K562 (cell line): Measurements from ENCODE around the gene EXOSC1. TPM values are rescaled to one million over a fixed set of nuclear protein-coding genes. Genes with fewer than 3 reads are reported as not detected.
A peak's percentile ranks its signal among the peaks of the same experiment; 100 is the strongest.

Source experiments
- ATF7 ChIP-seq: fragments of 450-650 bp; IDR thresholded peaks from 2 replicates; pipeline ENCODE4 v1.7.1; 2014; ENCODE audit warnings: mild to moderate bottlenecking, moderate library complexity
- CBX1 ChIP-seq: sonication (generic); IDR thresholded peaks from 2 replicates; pipeline ENCODE4 v1.6.1; 2016; ENCODE audit warnings: antibody characterized with exemption, low read depth, mild to moderate bottlenecking
- HDAC2 ChIP-seq: fragments of 450-650 bp; IDR thresholded peaks from 2 replicates; pipeline ENCODE4 v1.6.1; 2016; ENCODE audit warnings: mild to moderate bottlenecking
- JUNB ChIP-seq: fragments of 450-650 bp; formaldehyde crosslinking; conservative IDR thresholded peaks from 2 replicates; pipeline ENCODE4 v1.4.0; 2020; ENCODE audit warnings: mild to moderate bottlenecking
- LEF1 ChIP-seq: fragments of 450-650 bp; IDR thresholded peaks from 2 replicates; pipeline ENCODE4 v1.6.1; 2016; ENCODE audit warnings: mild to moderate bottlenecking
- MYNN ChIP-seq, 2 experiments: sonication (generic); formaldehyde crosslinking in 1 of 2; IDR thresholded peaks; 2 replicates each; pipeline versions ENCODE4 v1.5.0 to v1.6.1; 2016 to 2020; ENCODE audit warnings: antibody characterized with exemption in 1 of 2, missing genetic modification reagents in 1 of 2
- NFATC3 ChIP-seq: fragments of 450-650 bp; IDR thresholded peaks from 2 replicates; pipeline ENCODE4 v1.6.1; 2017; ENCODE audit warnings: mild to moderate bottlenecking
- SIX5 ChIP-seq, 2 experiments: IDR thresholded peaks; 2 replicates each; pipeline ENCODE4 v1.6.1; 2011; ENCODE audit warnings: low read length in 2 of 2, borderline replicate concordance in 1 of 2, low read depth in 1 of 2, mild to moderate bottlenecking in 1 of 2, moderate library complexity in 1 of 2; ENCODE audit not compliant: insufficient read depth in 1 of 2
- SMAD2 ChIP-seq: fragments of 150-350 bp; IDR thresholded peaks from 2 replicates; pipeline ENCODE4 v1.6.1; 2014; ENCODE audit warnings: low read depth, mild to moderate bottlenecking, low read length
- ZBTB1 ChIP-seq: sonication (generic); formaldehyde crosslinking; IDR thresholded peaks from 2 replicates; pipeline ENCODE4 v1.8.1; 2023; ENCODE audit warnings: missing genetic modification reagents, low read depth, mild to moderate bottlenecking, borderline replicate concordance
- polyA plus RNA-seq, 8 experiments: library from polyadenylated mRNA; depleted of rRNA in 4 of 8; stranded (reverse) in 5 of 8; unstranded in 3 of 8; fragments of >200 nt; fragmentation: Nextera tagmentation in 2 of 8; fragmentation: Illumina TruSeq in 1 of 8; extraction: Ambion mirVana in 2 of 8; extraction: Trizol in 1 of 8; gene quantifications; 2 replicates each; pipeline versions ENCODE4 v1.2.1 to v1.2.3, GENCODE V29; 2011 to 2014; ENCODE audit warnings: inconsistent platforms in 1 of 8, missing spikeins in 1 of 8
- total RNA-seq, 7 experiments: library from RNA; depleted of rRNA in 6 of 7; stranded (reverse); fragments of >200 nt in 6 of 7; fragmentation: Illumina TruSeq in 2 of 7; extraction: Trizol in 2 of 7; gene quantifications; 2 replicates each; pipeline versions ENCODE4 v1.2.1 to v1.2.3, GENCODE V29; 2011 to 2021; ENCODE audit warnings: low replicate concordance in 1 of 7
- TF ChIP-seq, protein P1 (sequence below): sonication (generic); formaldehyde crosslinking; IDR thresholded peaks from 2 replicates; pipeline ENCODE4 v1.8.1; 2022; ENCODE audit warnings: missing genetic modification reagents
- TF ChIP-seq, protein P2 (sequence below): IDR thresholded peaks from 2 replicates; pipeline ENCODE4 v1.6.1; 2014; ENCODE audit warnings: antibody characterized with exemption
- TF ChIP-seq, protein P3 (sequence below): sonication (generic); formaldehyde crosslinking; IDR thresholded peaks from 2 replicates; pipeline ENCODE4 v1.8.1; 2023; ENCODE audit warnings: mild to moderate bottlenecking, missing genetic modification reagents
- TF ChIP-seq, protein P4 (sequence below): fragments of 450-650 bp; IDR thresholded peaks from 2 replicates; pipeline ENCODE4 v1.7.1; 2018; ENCODE audit warnings: mild to moderate bottlenecking, low read depth; ENCODE audit not compliant: partially characterized antibody
- TF ChIP-seq, protein P5 (sequence below): fragments of 450-650 bp; IDR thresholded peaks from one replicate; pipeline ENCODE4 v1.6.1; 2018; ENCODE audit warnings: mild to moderate bottlenecking, moderate library complexity; ENCODE audit not compliant: partially characterized antibody
- TF ChIP-seq, protein P6 (sequence below): sonication (generic); formaldehyde crosslinking; IDR thresholded peaks from 2 replicates; pipeline ENCODE4 v1.9.0; 2022; ENCODE audit warnings: mild to moderate bottlenecking, missing genetic modification reagents

The EXOSC1 gene
- total and polyA plus RNA-seq, 9 of the 15 experiments (the other 6 are each of a cell fraction or from before 2014, with no cell fraction given): 44.3 to 117 (median 67.0) TPM

DNA sequence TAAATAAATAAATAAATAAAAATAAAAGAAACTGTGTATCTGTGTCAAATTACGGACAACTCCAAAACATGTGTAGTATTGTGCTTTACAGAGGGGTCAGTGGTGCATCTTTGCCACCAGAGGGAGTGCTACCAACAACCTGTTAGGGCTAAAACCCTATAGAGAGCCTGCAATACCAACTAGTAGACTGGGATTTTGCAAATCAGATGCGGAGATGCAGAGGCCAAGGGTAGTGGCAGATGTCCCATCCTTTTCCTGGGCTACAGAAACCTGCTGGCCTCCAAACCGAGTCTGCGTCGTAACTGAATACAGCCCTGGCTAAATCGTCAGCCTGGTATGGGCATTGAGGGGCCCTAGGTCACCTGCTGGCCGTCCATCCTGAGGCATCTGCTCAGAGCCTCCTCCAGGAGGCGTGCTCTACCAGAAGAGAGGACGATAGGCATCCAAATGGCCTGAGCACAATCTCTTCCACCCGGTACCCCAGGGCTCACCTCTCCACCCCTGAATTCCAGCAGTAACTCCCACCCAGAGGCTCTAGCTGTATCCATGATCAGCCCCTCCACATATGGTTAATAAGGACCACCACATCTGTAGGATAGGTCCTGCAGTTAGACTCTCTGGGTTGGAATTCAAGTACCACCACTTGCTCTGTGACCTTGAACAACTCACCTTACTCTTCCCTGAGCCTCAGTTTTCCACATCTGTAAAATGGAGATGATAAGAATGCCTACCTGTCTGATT lies 38.4 kb downstream of the EXOSC1 start (continued):
- TF ChIP-seq, protein P1, sequence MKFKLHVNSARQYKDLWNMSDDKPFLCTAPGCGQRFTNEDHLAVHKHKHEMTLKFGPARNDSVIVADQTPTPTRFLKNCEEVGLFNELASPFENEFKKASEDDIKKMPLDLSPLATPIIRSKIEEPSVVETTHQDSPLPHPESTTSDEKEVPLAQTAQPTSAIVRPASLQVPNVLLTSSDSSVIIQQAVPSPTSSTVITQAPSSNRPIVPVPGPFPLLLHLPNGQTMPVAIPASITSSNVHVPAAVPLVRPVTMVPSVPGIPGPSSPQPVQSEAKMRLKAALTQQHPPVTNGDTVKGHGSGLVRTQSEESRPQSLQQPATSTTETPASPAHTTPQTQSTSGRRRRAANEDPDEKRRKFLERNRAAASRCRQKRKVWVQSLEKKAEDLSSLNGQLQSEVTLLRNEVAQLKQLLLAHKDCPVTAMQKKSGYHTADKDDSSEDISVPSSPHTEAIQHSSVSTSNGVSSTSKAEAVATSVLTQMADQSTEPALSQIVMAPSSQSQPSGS: no peak
- no peak for TF ChIP-seq CBX1
- TF ChIP-seq MYNN (IDR thresholded peaks at IDR 0.05): peak; percentile 59; the same call in 1 of the 2 replicates
- TF ChIP-seq MYNN (CRISPR knock-in tag; IDR thresholded peaks at IDR 0.05): no peak
- no peak for TF ChIP-seq LEF1
- no peak for TF ChIP-seq SIX5 (IDR thresholded peaks at IDR 0.05; ENCODE audit: borderline replicate concordance in 1 of 2, insufficient read depth in 1 of 2, low read depth in 1 of 2, low read length in 2 of 2)
- TF ChIP-seq, protein P2, sequence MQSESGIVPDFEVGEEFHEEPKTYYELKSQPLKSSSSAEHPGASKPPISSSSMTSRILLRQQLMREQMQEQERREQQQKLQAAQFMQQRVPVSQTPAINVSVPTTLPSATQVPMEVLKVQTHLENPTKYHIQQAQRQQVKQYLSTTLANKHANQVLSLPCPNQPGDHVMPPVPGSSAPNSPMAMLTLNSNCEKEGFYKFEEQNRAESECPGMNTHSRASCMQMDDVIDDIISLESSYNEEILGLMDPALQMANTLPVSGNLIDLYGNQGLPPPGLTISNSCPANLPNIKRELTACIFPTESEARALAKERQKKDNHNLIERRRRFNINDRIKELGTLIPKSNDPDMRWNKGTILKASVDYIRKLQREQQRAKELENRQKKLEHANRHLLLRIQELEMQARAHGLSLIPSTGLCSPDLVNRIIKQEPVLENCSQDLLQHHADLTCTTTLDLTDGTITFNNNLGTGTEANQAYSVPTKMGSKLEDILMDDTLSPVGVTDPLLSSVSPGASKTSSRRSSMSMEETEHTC: no peak
- TF ChIP-seq JUNB (CRISPR knock-in tag): no peak
- TF ChIP-seq ZBTB1 (CRISPR knock-in tag): no peak
- TF ChIP-seq, protein P3, sequence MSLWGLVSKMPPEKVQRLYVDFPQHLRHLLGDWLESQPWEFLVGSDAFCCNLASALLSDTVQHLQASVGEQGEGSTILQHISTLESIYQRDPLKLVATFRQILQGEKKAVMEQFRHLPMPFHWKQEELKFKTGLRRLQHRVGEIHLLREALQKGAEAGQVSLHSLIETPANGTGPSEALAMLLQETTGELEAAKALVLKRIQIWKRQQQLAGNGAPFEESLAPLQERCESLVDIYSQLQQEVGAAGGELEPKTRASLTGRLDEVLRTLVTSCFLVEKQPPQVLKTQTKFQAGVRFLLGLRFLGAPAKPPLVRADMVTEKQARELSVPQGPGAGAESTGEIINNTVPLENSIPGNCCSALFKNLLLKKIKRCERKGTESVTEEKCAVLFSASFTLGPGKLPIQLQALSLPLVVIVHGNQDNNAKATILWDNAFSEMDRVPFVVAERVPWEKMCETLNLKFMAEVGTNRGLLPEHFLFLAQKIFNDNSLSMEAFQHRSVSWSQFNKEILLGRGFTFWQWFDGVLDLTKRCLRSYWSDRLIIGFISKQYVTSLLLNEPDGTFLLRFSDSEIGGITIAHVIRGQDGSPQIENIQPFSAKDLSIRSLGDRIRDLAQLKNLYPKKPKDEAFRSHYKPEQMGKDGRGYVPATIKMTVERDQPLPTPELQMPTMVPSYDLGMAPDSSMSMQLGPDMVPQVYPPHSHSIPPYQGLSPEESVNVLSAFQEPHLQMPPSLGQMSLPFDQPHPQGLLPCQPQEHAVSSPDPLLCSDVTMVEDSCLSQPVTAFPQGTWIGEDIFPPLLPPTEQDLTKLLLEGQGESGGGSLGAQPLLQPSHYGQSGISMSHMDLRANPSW: no peak
- peak; percentile 56; the same call in 1 of the 2 replicates for TF ChIP-seq ATF7
- TF ChIP-seq SMAD2: no peak
- TF ChIP-seq, protein P4, sequence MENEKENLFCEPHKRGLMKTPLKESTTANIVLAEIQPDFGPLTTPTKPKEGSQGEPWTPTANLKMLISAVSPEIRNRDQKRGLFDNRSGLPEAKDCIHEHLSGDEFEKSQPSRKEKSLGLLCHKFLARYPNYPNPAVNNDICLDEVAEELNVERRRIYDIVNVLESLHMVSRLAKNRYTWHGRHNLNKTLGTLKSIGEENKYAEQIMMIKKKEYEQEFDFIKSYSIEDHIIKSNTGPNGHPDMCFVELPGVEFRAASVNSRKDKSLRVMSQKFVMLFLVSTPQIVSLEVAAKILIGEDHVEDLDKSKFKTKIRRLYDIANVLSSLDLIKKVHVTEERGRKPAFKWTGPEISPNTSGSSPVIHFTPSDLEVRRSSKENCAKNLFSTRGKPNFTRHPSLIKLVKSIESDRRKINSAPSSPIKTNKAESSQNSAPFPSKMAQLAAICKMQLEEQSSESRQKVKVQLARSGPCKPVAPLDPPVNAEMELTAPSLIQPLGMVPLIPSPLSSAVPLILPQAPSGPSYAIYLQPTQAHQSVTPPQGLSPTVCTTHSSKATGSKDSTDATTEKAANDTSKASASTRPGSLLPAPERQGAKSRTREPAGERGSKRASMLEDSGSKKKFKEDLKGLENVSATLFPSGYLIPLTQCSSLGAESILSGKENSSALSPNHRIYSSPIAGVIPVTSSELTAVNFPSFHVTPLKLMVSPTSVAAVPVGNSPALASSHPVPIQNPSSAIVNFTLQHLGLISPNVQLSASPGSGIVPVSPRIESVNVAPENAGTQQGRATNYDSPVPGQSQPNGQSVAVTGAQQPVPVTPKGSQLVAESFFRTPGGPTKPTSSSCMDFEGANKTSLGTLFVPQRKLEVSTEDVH: no peak
- TF ChIP-seq HDAC2: peak; percentile 92
- no peak for TF ChIP-seq NFATC3
- TF ChIP-seq, protein P5, sequence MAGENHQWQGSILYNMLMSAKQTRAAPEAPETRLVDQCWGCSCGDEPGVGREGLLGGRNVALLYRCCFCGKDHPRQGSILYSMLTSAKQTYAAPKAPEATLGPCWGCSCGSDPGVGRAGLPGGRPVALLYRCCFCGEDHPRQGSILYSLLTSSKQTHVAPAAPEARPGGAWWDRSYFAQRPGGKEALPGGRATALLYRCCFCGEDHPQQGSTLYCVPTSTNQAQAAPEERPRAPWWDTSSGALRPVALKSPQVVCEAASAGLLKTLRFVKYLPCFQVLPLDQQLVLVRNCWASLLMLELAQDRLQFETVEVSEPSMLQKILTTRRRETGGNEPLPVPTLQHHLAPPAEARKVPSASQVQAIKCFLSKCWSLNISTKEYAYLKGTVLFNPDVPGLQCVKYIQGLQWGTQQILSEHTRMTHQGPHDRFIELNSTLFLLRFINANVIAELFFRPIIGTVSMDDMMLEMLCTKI: no peak
- TF ChIP-seq, protein P6, sequence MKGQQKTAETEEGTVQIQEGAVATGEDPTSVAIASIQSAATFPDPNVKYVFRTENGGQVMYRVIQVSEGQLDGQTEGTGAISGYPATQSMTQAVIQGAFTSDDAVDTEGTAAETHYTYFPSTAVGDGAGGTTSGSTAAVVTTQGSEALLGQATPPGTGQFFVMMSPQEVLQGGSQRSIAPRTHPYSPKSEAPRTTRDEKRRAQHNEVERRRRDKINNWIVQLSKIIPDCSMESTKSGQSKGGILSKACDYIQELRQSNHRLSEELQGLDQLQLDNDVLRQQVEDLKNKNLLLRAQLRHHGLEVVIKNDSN: peak; percentile 54; the same call in 1 of the 2 replicates
